H1 (cell line): ENCODE measurements around the gene MAN2A1.

Experiments
- SP4 ChIP-seq: IDR thresholded peaks from 2 replicates; pipeline ENCODE4 v1.6.1; 2012; ENCODE audit warnings: low read length, inconsistent platforms
- TF ChIP-seq, protein P1 (sequence below): fragments of 300-600 bp; sonication (generic); IDR thresholded peaks from 2 replicates; pipeline ENCODE4 v1.7.1; 2012; ENCODE audit warnings: low read length, moderate library complexity, mild to moderate bottlenecking, inconsistent platforms; ENCODE audit not compliant: insufficient replicate concordance

GRCh38 chr5:109899163-109899535 is 209.4 kb downstream of the MAN2A1 start:
- TF ChIP-seq SP4: no peak
- TF ChIP-seq, protein P1, sequence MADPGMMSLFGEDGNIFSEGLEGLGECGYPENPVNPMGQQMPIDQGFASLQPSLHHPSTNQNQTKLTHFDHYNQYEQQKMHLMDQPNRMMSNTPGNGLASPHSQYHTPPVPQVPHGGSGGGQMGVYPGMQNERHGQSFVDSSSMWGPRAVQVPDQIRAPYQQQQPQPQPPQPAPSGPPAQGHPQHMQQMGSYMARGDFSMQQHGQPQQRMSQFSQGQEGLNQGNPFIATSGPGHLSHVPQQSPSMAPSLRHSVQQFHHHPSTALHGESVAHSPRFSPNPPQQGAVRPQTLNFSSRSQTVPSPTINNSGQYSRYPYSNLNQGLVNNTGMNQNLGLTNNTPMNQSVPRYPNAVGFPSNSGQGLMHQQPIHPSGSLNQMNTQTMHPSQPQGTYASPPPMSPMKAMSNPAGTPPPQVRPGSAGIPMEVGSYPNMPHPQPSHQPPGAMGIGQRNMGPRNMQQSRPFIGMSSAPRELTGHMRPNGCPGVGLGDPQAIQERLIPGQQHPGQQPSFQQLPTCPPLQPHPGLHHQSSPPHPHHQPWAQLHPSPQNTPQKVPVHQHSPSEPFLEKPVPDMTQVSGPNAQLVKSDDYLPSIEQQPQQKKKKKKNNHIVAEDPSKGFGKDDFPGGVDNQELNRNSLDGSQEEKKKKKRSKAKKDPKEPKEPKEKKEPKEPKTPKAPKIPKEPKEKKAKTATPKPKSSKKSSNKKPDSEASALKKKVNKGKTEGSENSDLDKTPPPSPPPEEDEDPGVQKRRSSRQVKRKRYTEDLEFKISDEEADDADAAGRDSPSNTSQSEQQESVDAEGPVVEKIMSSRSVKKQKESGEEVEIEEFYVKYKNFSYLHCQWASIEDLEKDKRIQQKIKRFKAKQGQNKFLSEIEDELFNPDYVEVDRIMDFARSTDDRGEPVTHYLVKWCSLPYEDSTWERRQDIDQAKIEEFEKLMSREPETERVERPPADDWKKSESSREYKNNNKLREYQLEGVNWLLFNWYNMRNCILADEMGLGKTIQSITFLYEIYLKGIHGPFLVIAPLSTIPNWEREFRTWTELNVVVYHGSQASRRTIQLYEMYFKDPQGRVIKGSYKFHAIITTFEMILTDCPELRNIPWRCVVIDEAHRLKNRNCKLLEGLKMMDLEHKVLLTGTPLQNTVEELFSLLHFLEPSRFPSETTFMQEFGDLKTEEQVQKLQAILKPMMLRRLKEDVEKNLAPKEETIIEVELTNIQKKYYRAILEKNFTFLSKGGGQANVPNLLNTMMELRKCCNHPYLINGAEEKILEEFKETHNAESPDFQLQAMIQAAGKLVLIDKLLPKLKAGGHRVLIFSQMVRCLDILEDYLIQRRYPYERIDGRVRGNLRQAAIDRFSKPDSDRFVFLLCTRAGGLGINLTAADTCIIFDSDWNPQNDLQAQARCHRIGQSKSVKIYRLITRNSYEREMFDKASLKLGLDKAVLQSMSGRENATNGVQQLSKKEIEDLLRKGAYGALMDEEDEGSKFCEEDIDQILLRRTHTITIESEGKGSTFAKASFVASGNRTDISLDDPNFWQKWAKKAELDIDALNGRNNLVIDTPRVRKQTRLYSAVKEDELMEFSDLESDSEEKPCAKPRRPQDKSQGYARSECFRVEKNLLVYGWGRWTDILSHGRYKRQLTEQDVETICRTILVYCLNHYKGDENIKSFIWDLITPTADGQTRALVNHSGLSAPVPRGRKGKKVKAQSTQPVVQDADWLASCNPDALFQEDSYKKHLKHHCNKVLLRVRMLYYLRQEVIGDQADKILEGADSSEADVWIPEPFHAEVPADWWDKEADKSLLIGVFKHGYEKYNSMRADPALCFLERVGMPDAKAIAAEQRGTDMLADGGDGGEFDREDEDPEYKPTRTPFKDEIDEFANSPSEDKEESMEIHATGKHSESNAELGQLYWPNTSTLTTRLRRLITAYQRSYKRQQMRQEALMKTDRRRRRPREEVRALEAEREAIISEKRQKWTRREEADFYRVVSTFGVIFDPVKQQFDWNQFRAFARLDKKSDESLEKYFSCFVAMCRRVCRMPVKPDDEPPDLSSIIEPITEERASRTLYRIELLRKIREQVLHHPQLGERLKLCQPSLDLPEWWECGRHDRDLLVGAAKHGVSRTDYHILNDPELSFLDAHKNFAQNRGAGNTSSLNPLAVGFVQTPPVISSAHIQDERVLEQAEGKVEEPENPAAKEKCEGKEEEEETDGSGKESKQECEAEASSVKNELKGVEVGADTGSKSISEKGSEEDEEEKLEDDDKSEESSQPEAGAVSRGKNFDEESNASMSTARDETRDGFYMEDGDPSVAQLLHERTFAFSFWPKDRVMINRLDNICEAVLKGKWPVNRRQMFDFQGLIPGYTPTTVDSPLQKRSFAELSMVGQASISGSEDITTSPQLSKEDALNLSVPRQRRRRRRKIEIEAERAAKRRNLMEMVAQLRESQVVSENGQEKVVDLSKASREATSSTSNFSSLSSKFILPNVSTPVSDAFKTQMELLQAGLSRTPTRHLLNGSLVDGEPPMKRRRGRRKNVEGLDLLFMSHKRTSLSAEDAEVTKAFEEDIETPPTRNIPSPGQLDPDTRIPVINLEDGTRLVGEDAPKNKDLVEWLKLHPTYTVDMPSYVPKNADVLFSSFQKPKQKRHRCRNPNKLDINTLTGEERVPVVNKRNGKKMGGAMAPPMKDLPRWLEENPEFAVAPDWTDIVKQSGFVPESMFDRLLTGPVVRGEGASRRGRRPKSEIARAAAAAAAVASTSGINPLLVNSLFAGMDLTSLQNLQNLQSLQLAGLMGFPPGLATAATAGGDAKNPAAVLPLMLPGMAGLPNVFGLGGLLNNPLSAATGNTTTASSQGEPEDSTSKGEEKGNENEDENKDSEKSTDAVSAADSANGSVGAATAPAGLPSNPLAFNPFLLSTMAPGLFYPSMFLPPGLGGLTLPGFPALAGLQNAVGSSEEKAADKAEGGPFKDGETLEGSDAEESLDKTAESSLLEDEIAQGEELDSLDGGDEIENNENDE: no peak
